Stimulated activated CD4-positive, alpha-beta T cell treated with anti-CD3 and anti-CD28 coated beads, Interleukin-12 subunit alpha, Interleukin-12 subunit beta, amount 100 ng/mL, for 4 hours (primary cell): ENCODE data around the gene PHGDH.
"Not testable (repeated sequence)": the region's sequence is repeated elsewhere in the genome, so short reads cannot be mapped to it uniquely, and the experiment has no call there.

Experiments
- DNase-seq: peaks from one replicate; pipeline ENCODE4 v3.0.0-alpha.2; 2020

The PHGDH gene

GRCh38 chr1:119701659-119702058 lies 10.1 kb upstream of the PHGDH start:
- DNase-seq = no peak

DNA sequence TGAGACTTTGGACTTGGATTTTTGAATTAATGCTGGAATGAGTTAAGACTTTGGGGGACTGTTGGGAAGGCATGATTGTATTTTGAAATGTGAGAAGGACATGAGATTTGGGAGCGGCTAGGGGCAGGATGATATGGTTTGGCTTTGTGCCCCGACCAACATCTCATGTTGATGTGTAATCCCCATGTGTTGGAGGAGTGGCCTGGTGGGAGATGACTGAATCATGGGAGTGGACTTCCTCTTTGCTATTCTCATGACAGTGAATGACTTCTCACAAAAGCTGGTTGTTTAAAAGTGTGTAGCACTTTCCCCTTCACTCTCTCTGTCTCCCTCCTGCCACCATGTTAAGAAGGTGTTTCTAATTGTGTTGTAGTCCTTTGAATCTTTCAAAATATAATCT lies 9.3 kb upstream of the PHGDH start:
- no peak for DNase-seq

- DNase-seq = no peak
Measured at GRCh38 chr1:119703666-119704450, 7.9 kb upstream of the PHGDH start.

GRCh38 chr1:119706599-119706998 lies 5.1 kb upstream of the PHGDH start:
- not testable (repeated sequence) for DNase-seq

GRCh38 chr1:119711356-119711803 lies 354 bp upstream of the PHGDH start:
- DNase-seq = not testable (repeated sequence)

GRCh38 chr1:119712342-119713038 lies 756 bp downstream of the PHGDH start:
- peak; percentile 30 for DNase-seq

GRCh38 chr1:119713039-119713748 lies 1.5 kb downstream of the PHGDH start:
- DNase-seq = no peak

DNA sequence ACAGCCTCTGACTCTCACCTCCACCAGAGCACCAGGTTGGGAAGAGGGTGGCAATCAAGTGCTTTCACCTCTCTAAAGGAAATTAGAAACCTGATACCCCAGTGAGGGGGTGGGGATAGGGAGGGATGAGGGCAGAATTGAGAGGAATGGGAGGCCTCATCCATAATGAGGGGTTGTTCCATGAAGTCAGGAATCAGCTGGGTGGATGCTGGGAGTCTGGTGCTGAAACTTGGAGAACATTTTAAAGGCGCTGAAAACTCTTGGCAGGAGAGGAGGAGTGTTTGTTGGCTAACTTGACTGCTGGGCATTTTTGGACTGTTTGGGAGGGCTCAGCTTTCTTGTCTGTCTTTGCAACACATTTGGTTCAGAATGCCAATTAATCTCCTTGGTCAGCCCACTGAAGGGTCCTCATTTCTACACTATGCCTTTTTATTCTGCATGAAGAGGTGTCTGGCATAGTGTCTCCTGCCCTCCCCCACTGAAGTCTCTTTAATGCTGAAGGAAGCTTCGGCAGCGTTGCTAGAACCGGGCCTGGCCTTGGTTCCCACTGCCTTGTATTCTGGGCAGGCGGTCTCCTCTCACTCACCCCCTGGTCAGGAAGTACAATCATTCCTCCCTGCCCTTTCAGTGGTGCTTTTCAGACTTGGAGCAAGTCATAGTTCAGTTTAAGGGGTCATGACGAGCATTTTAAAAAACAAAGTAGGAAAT lies 2.2 kb downstream of the PHGDH start:
- no peak for DNase-seq

- DNase-seq = no peak
Measured at GRCh38 chr1:119714583-119714982, 2.8 kb downstream of the PHGDH start.

DNA sequence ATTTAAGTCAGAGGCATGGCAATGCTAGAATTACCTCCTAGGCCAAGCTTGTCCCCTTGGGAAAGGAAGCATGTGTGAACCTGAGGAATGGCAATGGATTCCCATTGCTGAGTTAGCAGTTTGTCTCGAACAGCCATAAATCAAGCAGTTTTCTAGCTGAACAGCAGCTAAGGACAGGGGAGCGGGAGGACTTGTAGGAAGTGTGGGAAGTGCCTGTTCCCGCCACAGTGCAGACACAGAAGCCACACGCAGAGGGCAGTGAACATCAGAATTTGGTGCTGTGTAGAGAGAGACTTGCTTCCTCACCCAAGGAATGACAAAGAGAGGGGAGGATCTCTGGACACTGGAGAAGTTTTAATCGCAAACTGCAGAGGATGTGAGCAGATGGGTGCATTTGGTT lies 3.8 kb downstream of the PHGDH start:
- DNase-seq = no peak

DNA sequence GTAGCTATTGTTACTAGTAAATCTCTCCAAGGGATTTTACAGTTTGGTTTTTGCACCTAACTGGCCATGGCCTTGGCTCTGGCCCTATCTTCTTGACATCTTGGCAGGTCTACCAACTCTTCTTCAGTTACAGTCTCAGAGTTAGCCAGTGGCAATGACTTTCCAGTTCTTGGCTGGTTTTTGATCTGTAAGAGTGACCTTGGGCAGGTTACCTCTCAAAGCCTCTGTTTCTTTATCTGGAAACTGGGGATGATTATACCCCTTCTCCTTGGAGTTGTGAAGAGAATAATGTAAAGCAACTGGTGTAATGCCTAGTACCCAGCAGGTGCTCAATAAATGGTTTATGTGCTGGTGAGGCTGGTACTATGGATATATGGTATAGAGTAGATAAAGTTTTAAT lies 6.7 kb downstream of the PHGDH start:
- no peak for DNase-seq

GRCh38 chr1:119718972-119719371 lies 7.2 kb downstream of the PHGDH start:
- DNase-seq = no peak

DNA sequence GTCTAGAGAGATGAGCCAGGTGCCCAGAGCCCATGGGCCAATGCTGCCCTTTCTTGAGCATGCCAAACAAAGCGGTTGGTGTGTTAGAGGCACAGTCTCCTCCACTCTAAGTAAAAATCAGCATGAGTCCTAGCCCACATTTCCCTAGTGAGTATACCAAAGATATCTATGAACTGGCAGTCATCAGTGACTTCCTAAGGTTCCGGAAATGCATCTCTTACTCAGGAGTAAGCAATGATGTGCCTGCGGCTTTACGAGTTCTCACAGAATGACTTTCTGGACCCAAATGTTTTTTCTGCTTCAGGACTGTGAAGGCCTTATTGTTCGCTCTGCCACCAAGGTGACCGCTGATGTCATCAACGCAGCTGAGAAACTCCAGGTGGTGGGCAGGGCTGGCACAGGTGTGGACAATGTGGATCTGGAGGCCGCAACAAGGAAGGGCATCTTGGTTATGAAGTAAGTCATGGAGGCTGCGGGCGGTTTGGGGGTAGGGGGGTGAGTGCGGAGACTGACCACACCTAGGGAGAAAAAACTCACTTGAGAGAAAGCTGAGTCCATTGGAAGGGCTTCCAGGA lies 9.2 kb downstream of the PHGDH start:
- DNase-seq = no peak

GRCh38 chr1:119721896-119722295 lies 10.2 kb downstream of the PHGDH start:
- no peak for DNase-seq

DNA sequence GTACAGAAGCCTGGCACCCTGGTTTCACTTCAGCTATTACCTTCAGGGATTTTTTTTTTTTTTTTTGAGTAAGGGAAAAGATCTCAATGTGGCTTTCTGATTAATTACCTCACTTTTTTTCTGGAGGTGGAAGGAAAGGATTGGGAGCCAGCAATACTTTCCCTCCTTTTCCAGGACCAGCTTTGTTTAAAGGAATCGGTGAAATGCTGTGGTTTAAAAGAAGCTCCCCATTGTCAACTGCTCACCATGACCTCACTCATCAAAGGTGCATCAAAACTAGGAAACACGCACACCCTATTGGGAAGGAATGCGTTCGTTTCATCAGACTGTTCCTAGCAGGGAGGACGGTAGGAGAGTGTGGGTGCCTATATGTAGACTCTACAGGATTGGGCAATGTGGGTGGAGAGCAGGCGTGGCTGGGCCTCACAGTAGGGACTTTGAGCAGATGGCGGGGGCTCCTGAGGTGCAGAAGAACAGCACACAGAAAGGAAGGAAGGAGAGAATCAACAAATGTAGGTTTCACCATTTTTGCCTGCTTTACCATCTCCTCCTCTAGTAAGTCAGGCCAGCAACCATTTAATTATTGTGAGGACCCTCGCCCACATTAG lies 13.0 kb downstream of the PHGDH start:
- DNase-seq = no peak

DNA sequence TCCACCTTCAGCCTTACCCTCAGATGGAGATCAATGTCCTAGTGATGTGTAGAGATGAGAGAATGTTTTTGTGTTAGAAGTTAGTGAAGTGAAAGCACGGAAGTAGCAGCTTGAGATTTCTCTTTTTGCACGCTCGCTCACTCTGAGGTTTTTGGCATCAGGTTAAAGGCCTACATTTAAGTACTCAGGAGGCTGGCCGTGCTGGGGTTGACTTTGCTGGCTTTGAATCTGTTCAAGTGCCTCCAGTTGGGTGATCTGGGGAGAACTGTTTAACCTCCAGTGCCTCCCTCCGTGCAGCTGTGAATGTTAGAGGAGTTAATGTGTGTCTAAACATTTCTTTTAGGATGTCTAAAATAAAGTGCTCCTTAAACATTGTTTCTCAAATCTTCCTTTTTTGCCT lies 13.9 kb downstream of the PHGDH start:
- no peak for DNase-seq

GRCh38 chr1:119727991-119728390 lies 16.3 kb downstream of the PHGDH start:
- DNase-seq = no peak

DNA sequence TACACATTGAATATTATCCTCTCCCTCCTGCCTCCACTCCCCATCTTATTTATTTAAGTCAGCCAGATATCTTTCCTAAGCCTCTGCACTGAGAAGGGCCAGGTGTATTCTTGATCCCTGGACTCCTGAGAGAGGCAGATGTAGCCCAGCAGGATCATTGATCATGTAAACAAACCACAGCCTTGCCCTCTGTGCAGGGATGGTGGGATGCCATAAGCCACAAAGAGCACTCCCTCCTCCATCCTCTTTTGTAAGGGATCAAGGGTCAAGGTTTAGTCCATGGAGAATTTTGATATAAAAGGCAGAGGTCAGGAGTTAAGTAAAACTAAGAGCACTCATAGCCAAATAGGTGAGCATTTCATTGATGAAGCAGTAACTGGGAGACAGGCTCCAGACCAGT lies 17.3 kb downstream of the PHGDH start:
- DNase-seq = no peak

DNA sequence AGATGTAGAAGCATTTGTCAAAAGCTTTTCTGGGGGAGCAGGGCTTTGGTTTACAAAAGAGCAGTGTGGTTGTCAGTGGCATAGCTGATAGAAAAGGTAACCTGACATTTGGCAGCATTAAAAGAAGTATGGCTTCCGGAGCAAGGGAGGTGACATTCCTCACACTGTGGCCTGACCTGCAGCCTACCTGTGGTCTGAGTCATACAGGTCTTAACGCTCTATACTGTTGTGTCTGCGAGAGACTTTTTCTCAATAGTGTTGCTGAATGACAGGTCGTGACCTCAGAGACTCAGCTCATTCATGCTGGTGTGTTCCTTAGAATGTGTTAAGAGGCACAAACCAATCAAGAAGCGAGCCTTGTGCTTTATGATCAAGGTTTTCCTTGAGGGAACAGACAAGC lies 19.3 kb downstream of the PHGDH start:
- DNase-seq = no peak

DNA sequence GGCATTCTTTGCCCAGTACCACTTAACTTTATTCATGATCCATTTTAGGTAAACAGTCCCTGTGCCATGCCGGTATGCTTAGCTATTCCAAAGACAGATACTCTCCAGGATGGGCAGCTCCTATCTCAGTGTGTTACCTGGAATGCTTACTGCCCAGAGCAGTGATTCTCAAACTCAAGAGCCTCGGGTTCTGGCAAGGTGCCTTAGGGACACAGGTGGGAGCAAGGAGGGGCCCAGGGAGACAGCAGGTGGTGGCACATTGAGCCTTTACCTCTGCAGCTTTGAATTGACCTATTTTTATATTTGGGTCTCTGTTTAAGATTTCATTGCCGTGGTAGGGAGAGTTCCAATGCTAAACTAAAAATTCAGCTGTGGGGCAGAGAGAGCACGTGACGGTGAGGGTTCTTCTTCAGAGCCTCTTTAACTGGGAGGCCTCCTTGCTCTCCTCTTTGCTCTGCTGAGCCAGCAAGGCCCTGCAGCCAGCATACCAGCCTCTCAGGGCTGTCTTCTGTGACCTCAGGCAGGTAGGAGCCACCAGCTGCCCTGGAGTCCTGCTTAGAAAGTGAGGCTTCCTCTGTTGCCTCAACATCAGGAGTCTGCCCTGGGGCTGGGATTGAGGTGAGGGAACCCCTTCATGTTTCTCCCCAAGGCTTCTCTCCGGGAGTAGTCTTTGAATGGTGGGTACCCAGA lies 20.2 kb downstream of the PHGDH start:
- DNase-seq = no peak

GRCh38 chr1:119732465-119733168 lies 20.9 kb downstream of the PHGDH start:
- DNase-seq = no peak
